Embryonic facial prominence (tissue), 1 donor: Measurements from ENCODE around the gene TASL.
A peak's percentile ranks its signal among the peaks of the same experiment; 100 is the strongest.
"Not testable (repeated sequence)": the region's sequence is repeated elsewhere in the genome, so short reads cannot be mapped to it uniquely, and the experiment has no call there.

Source experiments
- DNase-seq: peaks from one replicate; pipeline ENCODE4 v3.0.0-alpha.2; 2016; ENCODE audit errors: extremely low spot score

Gene TASL, protein sequence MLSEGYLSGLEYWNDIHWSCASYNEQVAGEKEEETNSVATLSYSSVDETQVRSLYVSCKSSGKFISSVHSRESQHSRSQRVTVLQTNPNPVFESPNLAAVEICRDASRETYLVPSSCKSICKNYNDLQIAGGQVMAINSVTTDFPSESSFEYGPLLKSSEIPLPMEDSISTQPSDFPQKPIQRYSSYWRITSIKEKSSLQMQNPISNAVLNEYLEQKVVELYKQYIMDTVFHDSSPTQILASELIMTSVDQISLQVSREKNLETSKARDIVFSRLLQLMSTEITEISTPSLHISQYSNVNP

GRCh38 chrX:30577362-30577991, at the start of gene TASL:
TSS of gene TASL (minus strand) at chrX:30577766. CDS start at chrX:30560355, 17,411 bp downstream.
- no peak for DNase-seq

DNA sequence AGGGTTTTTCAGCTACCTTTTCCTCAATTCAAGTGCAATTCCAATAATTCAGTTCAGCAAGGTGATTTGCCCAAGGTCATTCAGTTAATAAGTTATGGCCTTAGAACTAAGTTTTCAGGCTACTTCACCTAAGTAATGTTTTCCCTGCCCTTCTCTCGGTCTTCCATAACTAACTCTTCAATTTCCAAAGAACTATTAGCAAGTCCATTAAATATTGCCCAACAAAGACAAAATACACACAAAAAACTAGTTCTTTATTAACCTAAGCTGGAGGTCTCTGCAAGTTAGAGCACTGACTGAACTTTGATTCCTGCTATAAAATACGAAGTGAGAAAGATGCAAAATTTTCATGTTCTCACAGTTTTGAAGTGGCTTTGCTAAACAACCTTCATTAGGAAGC, 48.8 kb upstream of the TASL start:
- no peak for DNase-seq

GRCh38 chrX:30622361-30622760, 44.8 kb upstream of the TASL start:
- no peak for DNase-seq

GRCh38 chrX:30620980-30621618, 43.5 kb upstream of the TASL start:
- DNase-seq = no peak

- no peak for DNase-seq
Measured at GRCh38 chrX:30620125-30620524, 42.6 kb upstream of the TASL start.

GRCh38 chrX:30618160-30618765, 40.7 kb upstream of the TASL start:
- no peak for DNase-seq

GRCh38 chrX:30615229-30615628, 37.7 kb upstream of the TASL start:
- no peak for DNase-seq

GRCh38 chrX:30613721-30614120, 36.2 kb upstream of the TASL start:
- no peak for DNase-seq

- no peak for DNase-seq
Measured at GRCh38 chrX:30612250-30612655, 34.7 kb upstream of the TASL start.

DNA sequence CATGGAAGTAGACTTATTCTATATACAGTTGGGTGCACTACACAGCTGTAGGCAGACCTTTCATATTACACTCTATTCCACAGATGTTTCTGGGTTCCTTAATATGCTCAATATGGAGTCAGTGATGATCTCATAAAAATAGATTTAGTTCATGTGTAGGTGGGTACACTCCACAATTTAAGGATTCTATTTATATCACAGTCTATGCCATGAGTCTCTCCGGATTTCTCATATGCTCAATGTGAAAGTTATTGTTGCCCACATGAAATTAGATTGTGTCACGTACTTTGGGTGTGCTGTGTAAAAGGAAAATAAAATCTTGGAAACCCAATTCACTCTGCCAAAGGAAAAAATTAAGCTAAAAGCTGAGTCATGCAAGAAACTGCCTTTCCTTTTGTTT, 32.5 kb upstream of the TASL start:
- DNase-seq = peak; percentile 6

DNA sequence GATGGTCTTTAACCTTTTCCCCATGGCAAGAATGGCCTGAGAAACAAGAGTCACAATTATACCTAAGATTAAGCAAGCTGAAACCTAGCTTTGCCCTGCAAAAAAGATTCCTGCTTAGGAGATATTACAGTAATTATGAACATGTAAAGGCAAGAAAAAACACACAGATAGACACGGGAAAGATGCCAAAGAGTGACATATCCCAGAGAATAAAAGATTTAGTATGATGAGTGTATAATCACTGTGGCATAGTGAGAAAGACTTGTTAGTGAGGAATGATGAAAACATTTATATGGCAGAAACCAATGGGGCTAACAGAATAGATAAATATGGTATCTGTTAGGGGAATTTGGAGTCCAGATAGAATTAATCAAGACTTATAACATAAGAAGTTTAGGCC, 29.6 kb upstream of the TASL start:
- no peak for DNase-seq

DNA sequence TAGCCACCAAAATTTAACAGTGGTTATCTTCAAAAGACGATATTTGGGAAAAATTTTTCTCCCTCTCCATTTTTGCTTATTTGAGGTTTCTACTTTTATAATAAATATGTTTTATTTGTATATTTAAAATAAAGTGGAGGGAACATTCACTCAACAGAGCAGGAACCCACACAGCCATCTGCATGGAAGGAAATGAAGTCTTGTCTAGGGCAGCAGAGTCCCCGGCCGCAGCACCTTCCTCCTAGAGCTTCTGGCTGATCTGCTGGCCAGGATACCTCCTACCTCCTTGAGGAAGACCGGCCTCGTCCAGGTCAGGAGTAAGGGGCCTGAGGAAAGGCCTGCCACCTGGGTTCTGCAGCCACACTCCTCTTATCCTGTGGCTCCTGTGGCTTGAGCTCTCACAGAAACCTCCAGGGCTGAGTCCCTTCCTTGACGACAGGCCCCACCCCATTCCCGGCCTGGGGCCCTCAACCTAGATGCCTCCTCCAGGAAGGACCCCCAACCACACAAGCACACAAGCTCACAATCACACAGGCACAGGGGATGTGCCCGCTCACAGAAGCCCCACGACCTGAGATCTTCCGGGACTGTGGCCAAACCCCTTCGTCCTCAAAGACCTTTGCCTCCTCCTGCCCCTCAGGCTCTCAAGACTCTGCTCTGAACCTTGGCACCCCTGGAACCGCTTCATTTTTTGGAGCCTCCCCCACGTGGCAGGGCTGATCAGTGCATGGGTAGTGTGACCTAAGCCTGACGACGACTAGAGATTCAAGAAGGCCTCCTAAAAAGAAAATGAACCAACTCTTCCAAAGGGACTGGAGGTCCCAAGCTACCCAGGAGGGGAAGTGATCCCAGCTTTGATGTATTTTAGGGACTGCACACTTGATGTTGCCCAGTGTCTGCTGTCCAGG, 23.0 kb upstream of the TASL start:
- DNase-seq = not testable (repeated sequence)

DNA sequence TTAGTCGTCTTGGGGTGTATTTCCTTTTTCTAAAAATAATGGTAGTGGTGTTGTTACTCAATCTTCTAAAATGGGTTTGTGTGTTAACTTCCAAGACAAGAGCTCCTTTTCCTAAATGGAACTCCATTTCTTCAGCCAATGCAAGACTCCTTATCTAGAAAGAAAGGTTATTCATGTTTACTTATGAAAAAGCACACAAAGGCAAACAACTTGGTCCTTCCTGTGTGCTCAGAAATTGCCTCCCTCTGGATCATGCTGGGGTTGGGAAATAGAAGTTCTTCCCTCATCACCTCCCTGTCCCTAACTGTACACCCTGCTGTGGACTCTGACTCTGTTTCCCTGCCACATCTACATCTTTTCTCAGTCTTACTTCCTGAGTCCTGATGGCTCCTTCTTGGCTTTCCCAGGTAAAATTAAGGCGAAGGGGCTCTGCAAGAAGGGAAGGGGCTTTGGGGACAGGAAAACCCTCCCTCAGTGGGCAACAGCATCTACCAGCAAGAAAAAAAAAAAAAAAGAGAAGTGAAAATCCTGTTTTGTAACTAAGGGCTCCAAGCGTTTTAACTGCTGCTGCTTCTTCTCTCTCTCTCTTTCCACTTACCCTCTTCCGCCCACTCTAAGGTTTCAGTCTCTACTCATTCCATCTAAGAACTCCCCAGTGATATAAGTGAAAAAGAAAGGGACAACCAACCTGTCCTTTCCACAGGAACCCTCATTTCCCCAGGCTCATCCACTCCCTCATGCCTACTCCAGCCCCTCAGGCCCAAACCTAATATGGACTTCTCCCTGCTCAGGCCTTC, 19.8 kb upstream of the TASL start:
- DNase-seq = no peak

- no peak for DNase-seq
Measured at GRCh38 chrX:30593440-30594200, 16.1 kb upstream of the TASL start.

DNA sequence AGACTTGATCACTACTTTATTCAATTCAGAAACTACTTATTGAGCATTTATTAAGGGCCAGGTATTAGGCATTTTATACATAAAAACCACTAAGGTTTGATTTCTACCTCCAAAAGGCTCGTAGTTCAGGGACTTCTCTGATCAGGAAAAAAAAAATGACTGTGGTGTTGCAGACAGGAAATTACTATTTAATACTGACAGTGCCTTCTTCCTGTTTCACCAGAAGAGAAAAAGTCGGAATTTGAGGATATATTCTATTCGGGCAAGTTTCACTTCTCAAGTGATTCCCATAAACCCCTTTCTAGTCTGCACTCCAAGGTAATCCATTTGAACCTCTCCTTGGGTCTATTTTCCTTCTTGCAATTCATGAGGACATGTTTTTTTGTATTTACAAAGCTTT, 15.3 kb upstream of the TASL start:
- DNase-seq = no peak

- no peak for DNase-seq
Measured at GRCh38 chrX:30590368-30590767, 12.8 kb upstream of the TASL start.

GRCh38 chrX:30589146-30589888, 11.8 kb upstream of the TASL start:
- DNase-seq = no peak

GRCh38 chrX:30586516-30586915, 8.9 kb upstream of the TASL start:
- no peak for DNase-seq

DNA sequence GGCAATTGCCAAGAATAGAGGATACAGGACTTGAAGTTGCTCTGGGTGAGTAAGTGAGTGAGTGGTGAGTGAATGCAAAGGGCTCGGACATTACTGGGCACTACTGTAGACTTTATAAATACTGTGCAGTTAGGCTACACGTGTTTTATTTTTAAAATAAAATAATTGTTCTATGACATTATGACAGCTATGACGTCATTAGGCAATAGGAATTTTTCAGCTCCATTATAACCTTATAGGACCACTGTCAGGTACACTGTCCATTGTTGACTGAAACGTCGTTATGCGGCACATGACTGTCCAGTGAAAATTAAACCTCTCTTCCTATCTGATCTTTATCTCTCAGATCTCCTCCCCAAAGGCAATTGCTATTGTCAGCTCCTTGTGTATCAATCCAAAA, 5.1 kb upstream of the TASL start:
- DNase-seq = no peak
